T-cell (primary cell): ENCODE measurements around the gene ZBTB1. TPM values are rescaled to one million over a fixed set of nuclear protein-coding genes. Genes with fewer than 3 reads are reported as not detected.
"Not testable (repeated sequence)": the region's sequence is repeated elsewhere in the genome, so short reads cannot be mapped to it uniquely, and the experiment has no call there.

Experiments used
- ATAC-seq, 4 experiments: fragments of 200-7000 bp in 3 of 4; fragments of 150-1000 bp in 1 of 4; cut with Tn5 transposase; replicated peaks in 1 of 4; 1 replicate in 3 of 4; 2 replicates in 1 of 4; pipeline ENCODE4 v1.10.0; 2021; ENCODE audit warnings: moderate library complexity in 3 of 4, mild to moderate bottlenecking in 2 of 4, moderate number of reproducible peaks in 1 of 4
- CTCF ChIA-PET, 2 donors: fragments of 300-600 bp; sonication (Branson Sonifier 250); formaldehyde crosslinking; loops; one replicate each; lab custom pipeline; 2022; ENCODE audit warnings: antibody characterized with exemption in 2 of 2; lab: Charles Lee
- POLR2A ChIA-PET, 2 donors: fragments of 300-600 bp; sonication (Branson Sonifier 250); formaldehyde crosslinking; loops; one replicate each; lab custom pipeline; 2022; ENCODE audit warnings: antibody characterized with exemption in 2 of 2; lab: Charles Lee
- DNase-seq, 35 experiments: peaks; one replicate each; pipeline versions ENCODE4 v3.0.0 to v3.0.0-alpha.2; 2013 to 2023
- H3K27ac ChIP-seq: one replicate; pipeline ENCODE4 v1.5.1; 2013; ENCODE audit warnings: low read length
- H3K27me3 ChIP-seq, 2 experiments: replicated peaks in 1 of 2; 1 replicate in 1 of 2; 2 replicates in 1 of 2; pipeline versions ENCODE4 v1.6.1 to v1.7.0; 2013; ENCODE audit warnings: low read length in 1 of 2, mixed read lengths in 1 of 2; ENCODE audit not compliant: control insufficient read depth in 2 of 2, insufficient read depth in 2 of 2; ENCODE audit errors: extremely low read depth in 1 of 2
- H3K36me3 ChIP-seq, 2 donors: 1 replicate in 1 of 2; 2 replicates in 1 of 2; pipeline versions ENCODE4 v1.6.1 to v1.7.0; 2013; ENCODE audit warnings: low read length in 1 of 2; ENCODE audit not compliant: control insufficient read depth in 2 of 2, insufficient read depth in 1 of 2; ENCODE audit errors: extremely low read depth in 1 of 2
- H3K4me1 ChIP-seq, 2 experiments: 1 replicate in 1 of 2; 2 replicates in 1 of 2; pipeline versions ENCODE4 v1.6.1 to v1.7.0; 2013; ENCODE audit warnings: low read length in 2 of 2, mixed read lengths in 1 of 2; ENCODE audit not compliant: insufficient read depth in 2 of 2, control insufficient read depth in 1 of 2; ENCODE audit errors: extremely low read depth in 1 of 2
- H3K4me3 ChIP-seq, 2 donors: 1 replicate in 1 of 2; 2 replicates in 1 of 2; pipeline versions ENCODE4 v1.5.1 to v1.7.0; 2013; ENCODE audit warnings: mild to moderate bottlenecking in 2 of 2, low read length in 1 of 2, moderate library complexity in 1 of 2; ENCODE audit not compliant: control insufficient read depth in 1 of 2; ENCODE audit errors: extremely low read depth in 1 of 2
- H3K9me3 ChIP-seq: 2 replicates; pipeline ENCODE4 v1.7.0; 2013
- H3K27ac Mint-ChIP-seq, 2 donors: one replicate each; pipeline ENCODE4 v1.8.0; 2020 to 2021; ENCODE audit warnings: mild to moderate bottlenecking in 2 of 2, mixed read lengths in 2 of 2
- H3K27me3 Mint-ChIP-seq, 2 donors: one replicate each; pipeline ENCODE4 v1.8.0; 2021 to 2022; ENCODE audit warnings: mixed read lengths in 2 of 2
- H3K36me3 Mint-ChIP-seq: one replicate; pipeline ENCODE4 v1.8.0; 2021; ENCODE audit warnings: mixed read lengths
- H3K4me1 Mint-ChIP-seq, 3 donors: one replicate each; pipeline ENCODE4 v1.8.0; 2020 to 2022; ENCODE audit warnings: mixed read lengths in 3 of 3, mild to moderate bottlenecking in 1 of 3
- H3K4me3 Mint-ChIP-seq, 3 donors: one replicate each; pipeline ENCODE4 v1.8.0; 2020 to 2022; ENCODE audit warnings: mild to moderate bottlenecking in 3 of 3, mixed read lengths in 3 of 3, moderate library complexity in 3 of 3
- H3K9me3 Mint-ChIP-seq, 3 donors: one replicate each; pipeline ENCODE4 v1.8.0; 2020 to 2022; ENCODE audit warnings: mixed read lengths in 3 of 3
- WGBS: methylation state at CpG from one replicate; pipeline ENCODE4 v1.1.5; 2013; ENCODE audit warnings: missing lambda C conversion rate; ENCODE audit not compliant: insufficient coverage; 5-methylcytosine and 5-hydroxymethylcytosine counted together
- total RNA-seq, 35 experiments: library from RNA in 6 of 35; stranded (reverse) in 6 of 35; fragments of 120-200 nt in 1 of 35; gene quantifications; one replicate each; pipeline versions ENCODE4 v1.2.1 to v1.2.4 and lab custom pipeline; 2013 to 2026

ZBTB1 gene
- total RNA-seq, 5 donors from 2014 or later (not counting 1 experiment from before 2014, with no cell fraction given), result 69.2 to 130 (median 72.4) TPM

- Histone ChIP-seq H3K36me3 (no peaks in the 10 kb centered on the region), H3K27ac (no peak overlapping the region), H3K9me3 (no peaks in the 10 kb centered on the region), H3K4me1 (no peaks in the 10 kb centered on the region), H3K27me3 (peaks cover 0 to 5% of the 10 kb centered on the region in 2 experiments), H3K4me3 (no peak overlapping the region)
- H3K27me3 Mint-ChIP-seq, result peaks cover 2 to 5% of the 10 kb centered on the region in 2 donors
- no peaks in the 10 kb centered on the region for H3K9me3 Mint-ChIP-seq
- POLR2A ChIA-PET, result no interaction called here
- ATAC-seq, result no peak
- no peaks in the 10 kb centered on the region for H3K36me3 Mint-ChIP-seq
- WGBS, result no CpG with 5 or more reads among the region's 5 CpGs
- H3K4me1 Mint-ChIP-seq, result peaks cover 0 to 2% (median 0%) of the 10 kb centered on the region in 3 donors
- no peak overlapping the region for H3K4me3 Mint-ChIP-seq
- CTCF ChIA-PET, result no interaction called here
- no peak overlapping the region for H3K27ac Mint-ChIP-seq
- no peak for DNase-seq
These were observed 62.1 kb downstream of the ZBTB1 start for GRCh38 chr14:64566651-64567122.

GRCh38 chr14:64569138-64569631 is 64.6 kb downstream of the ZBTB1 start:
- no peaks in the 10 kb centered on the region for H3K9me3 ChIP-seq
- ChIA-PET CTCF (no interaction called here), POLR2A (no interaction called here)
- no peak overlapping the region for H3K4me3 Mint-ChIP-seq
- no peak overlapping the region for H3K27ac ChIP-seq
- 83% methylated on average over 3 of the region's 3 CpGs for WGBS
- no peaks in the 10 kb centered on the region for H3K36me3 ChIP-seq
- H3K27me3 ChIP-seq, result peaks cover 0 to 5% of the 10 kb centered on the region in 2 experiments
- DNase-seq, result no peak
- no peaks in the 10 kb centered on the region for H3K4me1 Mint-ChIP-seq
- H3K4me1 ChIP-seq, result no peaks in the 10 kb centered on the region
- no peaks in the 10 kb centered on the region for H3K36me3 Mint-ChIP-seq
- peaks cover 0 to 5% of the 10 kb centered on the region in 2 donors for H3K27me3 Mint-ChIP-seq
- no peak overlapping the region for H3K4me3 ChIP-seq
- no peak for ATAC-seq
- no peaks in the 10 kb centered on the region for H3K9me3 Mint-ChIP-seq
- H3K27ac Mint-ChIP-seq, result no peak overlapping the region

GRCh38 chr14:64569646-64570045 is 65.1 kb downstream of the ZBTB1 start:
- H3K36me3 Mint-ChIP-seq, H3K27me3 ChIP-seq, H3K36me3 ChIP-seq, H3K4me1 ChIP-seq, ATAC-seq, H3K4me3 Mint-ChIP-seq, DNase-seq, H3K4me3 ChIP-seq, H3K27ac ChIP-seq, H3K27me3 Mint-ChIP-seq, H3K9me3 ChIP-seq, POLR2A ChIA-PET, H3K27ac Mint-ChIP-seq, H3K4me1 Mint-ChIP-seq, H3K9me3 Mint-ChIP-seq: not testable (repeated sequence)
- no CpG with 5 or more reads among the region's 7 CpGs for WGBS
- CTCF ChIA-PET, result interaction anchor here (0.7 kb wide), 2 partner anchors 23 to 293 kb away, joined by 4 read pairs; no protein-coding TSS in a partner anchor

- H3K27me3 Mint-ChIP-seq, result no peaks in the 10 kb centered on the region
- POLR2A ChIA-PET, result interaction anchor here in 1 of 2 donors (0.5 kb wide), 1 partner anchor 9 kb away, joined by 7 read pairs; no protein-coding TSS in a partner anchor
- CTCF ChIA-PET, result no interaction called here
These were observed 68.0 kb downstream of the ZBTB1 start for GRCh38 chr14:64572386-64573104.

GRCh38 chr14:64573109-64573508 is 68.5 kb downstream of the ZBTB1 start:
- H3K4me1 Mint-ChIP-seq, result no peaks in the 10 kb centered on the region
- H3K9me3 Mint-ChIP-seq, result no peaks in the 10 kb centered on the region
- ATAC-seq, result no peak
- Histone ChIP-seq H3K4me1 (no peaks in the 10 kb centered on the region), H3K9me3 (no peaks in the 10 kb centered on the region), H3K27me3 (peaks cover 0 to 2% of the 10 kb centered on the region in 2 experiments), H3K4me3 (no peak overlapping the region), H3K27ac (no peak overlapping the region), H3K36me3 (no peaks in the 10 kb centered on the region)
- H3K27me3 Mint-ChIP-seq, result no peaks in the 10 kb centered on the region
- no CpG with 5 or more reads among the region's 3 CpGs for WGBS
- POLR2A ChIA-PET, result no interaction called here
- no peak for DNase-seq
- H3K27ac Mint-ChIP-seq, result no peak overlapping the region
- H3K4me3 Mint-ChIP-seq, result no peak overlapping the region
- CTCF ChIA-PET, result no interaction called here
- H3K36me3 Mint-ChIP-seq, result no peaks in the 10 kb centered on the region

More at GRCh38 chr14:64572386-64573104, 68.0 kb downstream of the ZBTB1 start:
- no peaks in the 10 kb centered on the region for H3K36me3 ChIP-seq
- H3K36me3 Mint-ChIP-seq, result no peaks in the 10 kb centered on the region
- H3K27ac Mint-ChIP-seq, result no peak overlapping the region
- H3K4me1 Mint-ChIP-seq, result no peaks in the 10 kb centered on the region
- no peaks in the 10 kb centered on the region for H3K9me3 Mint-ChIP-seq
- no peak overlapping the region for H3K27ac ChIP-seq
- H3K27me3 ChIP-seq, result peaks cover 0 to 2% of the 10 kb centered on the region in 2 experiments
- no peak for DNase-seq
- no peaks in the 10 kb centered on the region for H3K9me3 ChIP-seq
- no peaks in the 10 kb centered on the region for H3K4me1 ChIP-seq
- H3K4me3 Mint-ChIP-seq, result no peak overlapping the region
- H3K4me3 ChIP-seq, result no peak overlapping the region
- ATAC-seq, result no peak
